Hepatocyte (in vitro differentiated cells): ENCODE measurements around the gene YOD1. TPM values are rescaled to one million over a fixed set of nuclear protein-coding genes. Genes with fewer than 3 reads are reported as not detected.

Experiments used
- DNase-seq: peaks from one replicate; pipeline ENCODE4 v3.0.0-alpha.2; 2016; ENCODE audit warnings: low spot score
- H2AFZ ChIP-seq: fragments of 200-600 bp; sonication (generic); 2 replicates; pipeline ENCODE4 v1.6.0; 2016; ENCODE audit warnings: antibody characterized with exemption, mild to moderate bottlenecking
- H3K27ac ChIP-seq: fragments of 200-600 bp; sonication (generic); 2 replicates; pipeline ENCODE4 v1.5.1; 2016; ENCODE audit warnings: mild to moderate bottlenecking
- H3K27me3 ChIP-seq: fragments of 200-600 bp; sonication (generic); 2 replicates; pipeline ENCODE4 v1.6.1; 2016
- H3K36me3 ChIP-seq: fragments of 200-600 bp; sonication (generic); replicated peaks from 2 replicates; pipeline ENCODE4 v1.5.1; 2016; ENCODE audit warnings: low read depth; ENCODE audit not compliant: insufficient read depth
- H3K4me1 ChIP-seq: fragments of 200-600 bp; sonication (generic); 2 replicates; pipeline ENCODE4 v1.5.1; 2016; ENCODE audit warnings: mild to moderate bottlenecking, moderate library complexity; ENCODE audit not compliant: insufficient read depth
- H3K4me2 ChIP-seq: fragments of 200-600 bp; sonication (generic); 2 replicates; pipeline ENCODE4 v1.6.0; 2016
- H3K4me3 ChIP-seq: fragments of 200-600 bp; sonication (generic); 2 replicates; pipeline ENCODE4 v1.5.1; 2016; ENCODE audit warnings: mild to moderate bottlenecking
- H3K79me2 ChIP-seq: fragments of 200-600 bp; sonication (generic); 2 replicates; pipeline ENCODE4 v1.6.0; 2017; ENCODE audit warnings: mild to moderate bottlenecking
- H3K9me2 ChIP-seq: fragments of 200-600 bp; sonication (generic); replicated peaks from 2 replicates; pipeline ENCODE4 v1.6.0; 2017; ENCODE audit warnings: mild to moderate bottlenecking; ENCODE audit not compliant: insufficient read depth
- H3K9me3 ChIP-seq: fragments of 200-600 bp; sonication (generic); 2 replicates; pipeline ENCODE4 v1.5.1; 2016; ENCODE audit warnings: low read depth, mild to moderate bottlenecking
- H4K20me1 ChIP-seq: fragments of 200-600 bp; sonication (generic); 2 replicates; pipeline ENCODE4 v1.6.0; 2016; ENCODE audit warnings: mild to moderate bottlenecking; ENCODE audit not compliant: insufficient read depth, poor library complexity, severe bottlenecking
- EZH2 ChIP-seq: fragments of 200-600 bp; sonication (generic); IDR thresholded peaks from 2 replicates; pipeline ENCODE4 v1.6.1; 2016; ENCODE audit warnings: antibody characterized with exemption, mild to moderate bottlenecking, borderline replicate concordance
- EZH2phosphoT487 ChIP-seq: fragments of 200-600 bp; sonication (generic); IDR thresholded peaks from one replicate; pipeline ENCODE4 v1.6.1; 2018; ENCODE audit warnings: antibody characterized with exemption, mild to moderate bottlenecking, low read depth, moderate library complexity; ENCODE audit not compliant: unreplicated experiment, severe bottlenecking
- WGBS: methylation state at CpG from one replicate; pipeline ENCODE4 v1.1.6; 2016; ENCODE audit warnings: low lambda C conversion rate; ENCODE audit errors: missing lambda C conversion rate; 5-methylcytosine and 5-hydroxymethylcytosine counted together
- polyA plus RNA-seq: library from polyadenylated mRNA; unstranded; fragments of >200 nt; fragmentation: Nextera tagmentation; extraction: Ambion mirVana; gene quantifications from 2 replicates; pipeline ENCODE4 v1.2.1, GENCODE V29; 2016
- total RNA-seq: library from RNA; depleted of rRNA; stranded (reverse); fragments of >200 nt; gene quantifications from 2 replicates; pipeline ENCODE4 v1.2.3, GENCODE V29; 2014
- TF ChIP-seq, protein P1 (sequence below): fragments of 200-600 bp; sonication (generic); IDR thresholded peaks from 2 replicates; pipeline ENCODE4 v1.5.1; 2016; ENCODE audit warnings: antibody characterized with exemption, mild to moderate bottlenecking; ENCODE audit not compliant: poor library complexity

The YOD1 gene
- total and polyA plus RNA-seq, 2 experiments from 2014 or later, result 4.5 to 25.7 TPM

DNA sequence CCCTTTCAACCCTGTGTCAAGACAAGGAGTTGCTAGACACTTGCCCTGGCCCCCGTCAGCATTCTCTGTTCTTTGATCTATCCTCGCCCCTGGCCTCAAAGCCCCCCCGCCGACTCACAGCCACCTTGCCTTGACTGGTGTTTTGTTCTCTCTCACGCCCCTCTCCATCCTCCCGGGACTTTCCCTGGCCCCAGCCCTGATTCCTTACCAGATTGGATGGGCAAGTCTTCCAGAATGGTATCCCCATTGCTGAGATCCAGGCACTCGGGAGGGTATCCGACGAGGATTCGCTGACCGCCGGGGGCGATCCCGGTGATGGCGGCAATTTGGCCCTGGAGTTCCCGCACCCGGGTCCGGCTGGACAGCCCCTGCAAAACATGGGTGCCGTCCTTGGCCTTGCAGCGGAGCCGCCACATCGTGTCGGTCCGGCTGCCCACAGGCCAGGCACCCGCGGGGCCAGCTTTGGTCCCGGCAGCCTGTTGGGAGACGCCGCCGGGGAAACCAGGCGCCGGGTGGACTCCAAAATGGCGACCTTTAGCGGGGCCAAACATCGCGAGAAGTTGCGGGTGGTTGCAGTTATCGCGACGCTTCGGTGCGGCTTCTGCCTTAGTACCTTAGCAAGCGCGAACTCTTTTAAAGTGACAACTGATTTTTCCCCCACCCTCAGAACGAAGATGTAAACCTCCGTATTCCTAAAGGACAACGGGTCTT, 373 bp downstream of the YOD1 start:
- H3K9me2 ChIP-seq, result no peaks in the 10 kb centered on the region
- peak overlapping the region; percentile 89 for H3K27ac ChIP-seq
- peaks cover 48% of the 10 kb centered on the region for H3K79me2 ChIP-seq
- peak overlapping the region; percentile 81 for H2AFZ ChIP-seq
- H3K4me2 ChIP-seq, result peak overlapping the region; percentile 83
- H3K4me1 ChIP-seq, result peaks cover 39% of the 10 kb centered on the region
- peak; percentile 96 for DNase-seq
- H4K20me1 ChIP-seq, result peaks cover 23% of the 10 kb centered on the region
- H3K9me3 ChIP-seq, result no peaks in the 10 kb centered on the region
- TF ChIP-seq EZH2phosphoT487, result no peak
- TF ChIP-seq, protein P1, sequence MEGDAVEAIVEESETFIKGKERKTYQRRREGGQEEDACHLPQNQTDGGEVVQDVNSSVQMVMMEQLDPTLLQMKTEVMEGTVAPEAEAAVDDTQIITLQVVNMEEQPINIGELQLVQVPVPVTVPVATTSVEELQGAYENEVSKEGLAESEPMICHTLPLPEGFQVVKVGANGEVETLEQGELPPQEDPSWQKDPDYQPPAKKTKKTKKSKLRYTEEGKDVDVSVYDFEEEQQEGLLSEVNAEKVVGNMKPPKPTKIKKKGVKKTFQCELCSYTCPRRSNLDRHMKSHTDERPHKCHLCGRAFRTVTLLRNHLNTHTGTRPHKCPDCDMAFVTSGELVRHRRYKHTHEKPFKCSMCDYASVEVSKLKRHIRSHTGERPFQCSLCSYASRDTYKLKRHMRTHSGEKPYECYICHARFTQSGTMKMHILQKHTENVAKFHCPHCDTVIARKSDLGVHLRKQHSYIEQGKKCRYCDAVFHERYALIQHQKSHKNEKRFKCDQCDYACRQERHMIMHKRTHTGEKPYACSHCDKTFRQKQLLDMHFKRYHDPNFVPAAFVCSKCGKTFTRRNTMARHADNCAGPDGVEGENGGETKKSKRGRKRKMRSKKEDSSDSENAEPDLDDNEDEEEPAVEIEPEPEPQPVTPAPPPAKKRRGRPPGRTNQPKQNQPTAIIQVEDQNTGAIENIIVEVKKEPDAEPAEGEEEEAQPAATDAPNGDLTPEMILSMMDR, result peak; percentile 3
- H3K36me3 ChIP-seq, result no peaks in the 10 kb centered on the region
- peak overlapping the region; percentile 72 for H3K4me3 ChIP-seq
- WGBS, result under 1% methylated on average over 47 of the region's 47 CpGs
- no peaks in the 10 kb centered on the region for H3K27me3 ChIP-seq

DNA sequence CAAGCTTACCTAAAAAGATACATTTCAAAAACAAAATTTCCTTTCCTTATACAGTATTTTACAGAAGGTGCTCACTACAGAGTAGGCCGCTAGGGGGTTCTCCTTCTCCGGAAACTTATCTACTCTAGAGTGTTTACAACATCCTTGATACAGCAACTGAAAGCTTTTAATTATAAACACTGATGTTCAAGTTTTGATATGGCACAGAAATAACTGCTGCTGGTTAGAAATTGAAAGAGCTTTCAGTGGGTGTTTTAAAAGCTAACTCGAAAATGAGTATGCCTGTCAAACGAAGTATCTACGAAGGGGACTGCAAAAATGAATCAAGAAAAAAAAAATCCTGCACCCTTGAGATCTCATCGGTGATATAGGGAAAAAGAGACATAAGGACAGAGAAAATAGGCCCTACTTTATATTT, 1.0 kb downstream of the YOD1 start:
- Histone ChIP-seq H3K27ac (peak overlapping the region; percentile 89), H3K4me1 (peaks cover 42% of the 10 kb centered on the region), H3K4me2 (peak overlapping the region; percentile 82), H3K9me3 (no peaks in the 10 kb centered on the region), H2AFZ (peak overlapping the region; percentile 45), H3K4me3 (peak overlapping the region; percentile 72), H3K36me3 (no peaks in the 10 kb centered on the region), H3K9me2 (no peaks in the 10 kb centered on the region), H3K27me3 (no peaks in the 10 kb centered on the region), H4K20me1 (peaks cover 23% of the 10 kb centered on the region), H3K79me2 (peaks cover 53% of the 10 kb centered on the region)
- WGBS, result 2% methylated on average over 6 of the region's 6 CpGs
- peak; percentile 78 for DNase-seq
- TF ChIP-seq, protein P1, result peak; percentile 78
- TF ChIP-seq EZH2, result no peak

DNA sequence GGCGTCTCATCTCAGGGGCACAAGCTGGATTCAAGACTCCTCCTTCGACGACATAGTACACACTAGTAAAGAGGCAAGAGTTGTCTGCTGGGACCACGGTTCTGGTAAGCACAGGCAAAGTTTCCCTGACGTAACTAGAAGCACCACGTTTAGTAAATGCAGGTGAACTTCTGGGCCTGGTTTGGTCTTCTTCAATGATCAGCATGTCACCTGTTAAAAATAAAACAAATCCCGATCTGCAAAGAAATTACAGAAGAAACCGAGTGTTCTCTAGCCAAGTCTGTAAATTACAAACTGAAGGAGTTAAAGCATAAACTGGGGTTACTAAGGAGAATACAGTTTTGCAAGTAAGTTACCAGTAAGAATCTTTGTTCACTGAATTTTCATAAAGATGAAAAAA, 1.5 kb downstream of the YOD1 start:
- no peaks in the 10 kb centered on the region for H3K9me3 ChIP-seq
- H3K27me3 ChIP-seq, result no peaks in the 10 kb centered on the region
- WGBS, result 69% methylated on average over 8 of the region's 8 CpGs
- peaks cover 56% of the 10 kb centered on the region for H3K79me2 ChIP-seq
- peak overlapping the region; percentile 72 for H3K4me3 ChIP-seq
- H3K4me1 ChIP-seq, result peaks cover 42% of the 10 kb centered on the region
- H3K27ac ChIP-seq, result peak overlapping the region; percentile 89
- peak overlapping the region; percentile 82 for H3K4me2 ChIP-seq
- H4K20me1 ChIP-seq, result peaks cover 23% of the 10 kb centered on the region
- no peak overlapping the region for H2AFZ ChIP-seq
- no peaks in the 10 kb centered on the region for H3K36me3 ChIP-seq
- no peaks in the 10 kb centered on the region for H3K9me2 ChIP-seq
- TF ChIP-seq EZH2 (no peak), EZH2phosphoT487 (no peak)
- TF ChIP-seq, protein P1, result no peak
- no peak for DNase-seq
